Ecto neural progenitor cell (in vitro differentiated cells): ENCODE measurements around the gene C11orf91.
"Not testable (repeated sequence)": the region's sequence is repeated elsewhere in the genome, so short reads cannot be mapped to it uniquely, and the experiment has no call there.

Experiments
- DNase-seq: peaks from one replicate; pipeline ENCODE4 v3.0.0-alpha.2; 2018; ENCODE audit warnings: low spot score

C11orf91 gene

DNA sequence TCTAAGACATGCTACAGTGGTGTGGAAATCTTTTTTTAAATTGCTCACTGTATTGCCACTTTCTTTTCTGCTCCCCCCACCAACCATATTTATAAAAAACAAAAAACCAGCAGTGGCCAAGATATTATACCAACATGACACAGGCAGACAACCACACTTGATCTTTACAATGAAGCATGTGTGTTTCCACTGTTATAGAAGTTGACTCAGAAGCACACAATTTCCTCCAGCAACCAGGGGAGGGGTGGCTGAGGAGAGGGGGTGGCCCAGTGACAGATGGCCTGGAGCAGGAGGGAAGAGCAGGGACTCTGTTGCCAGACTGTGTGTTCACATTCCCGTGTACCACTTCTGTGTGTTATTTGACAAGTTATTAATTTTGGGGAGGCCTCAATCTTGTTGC is 20.8 kb upstream of the C11orf91 start:
- no peak for DNase-seq

DNA sequence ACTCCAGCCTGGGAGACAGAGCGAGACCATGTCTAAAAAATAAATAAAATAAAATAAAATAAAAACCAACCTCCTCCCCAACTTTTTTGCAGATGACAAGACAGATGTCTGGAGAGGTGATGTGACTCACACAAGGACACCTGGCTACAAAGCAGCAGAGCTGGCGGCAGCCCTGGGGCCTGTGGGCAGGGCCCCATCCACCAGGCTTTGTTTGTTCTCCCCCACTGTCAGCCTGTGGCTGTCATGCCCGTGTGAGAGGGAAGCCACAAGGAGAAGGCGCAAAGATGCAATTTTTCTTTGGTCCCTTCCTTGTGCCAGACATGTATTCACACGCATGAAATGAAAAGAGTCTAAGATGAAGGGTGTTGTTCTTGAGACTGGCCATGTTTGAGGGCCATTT is 19.0 kb upstream of the C11orf91 start:
- DNase-seq: no peak

DNA sequence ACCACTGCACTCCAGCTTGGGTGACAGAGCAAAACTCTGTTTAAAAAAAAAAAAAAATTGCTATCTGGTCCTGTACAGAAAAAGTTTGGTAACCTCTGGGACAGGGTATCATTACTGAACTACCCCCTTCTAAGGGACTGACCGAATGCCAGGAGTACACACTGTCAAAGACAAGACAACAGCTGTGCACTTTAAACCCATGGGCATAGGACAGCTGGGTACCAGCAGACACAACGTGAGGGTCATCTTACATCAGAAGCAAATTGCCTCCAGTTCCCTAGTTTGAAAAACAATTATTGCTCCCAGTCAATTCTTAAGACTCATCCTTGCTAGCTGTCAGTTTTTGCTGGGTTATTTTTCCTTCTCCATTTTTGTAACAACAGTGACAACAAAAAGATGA is 17.8 kb upstream of the C11orf91 start:
- DNase-seq: no peak

DNA sequence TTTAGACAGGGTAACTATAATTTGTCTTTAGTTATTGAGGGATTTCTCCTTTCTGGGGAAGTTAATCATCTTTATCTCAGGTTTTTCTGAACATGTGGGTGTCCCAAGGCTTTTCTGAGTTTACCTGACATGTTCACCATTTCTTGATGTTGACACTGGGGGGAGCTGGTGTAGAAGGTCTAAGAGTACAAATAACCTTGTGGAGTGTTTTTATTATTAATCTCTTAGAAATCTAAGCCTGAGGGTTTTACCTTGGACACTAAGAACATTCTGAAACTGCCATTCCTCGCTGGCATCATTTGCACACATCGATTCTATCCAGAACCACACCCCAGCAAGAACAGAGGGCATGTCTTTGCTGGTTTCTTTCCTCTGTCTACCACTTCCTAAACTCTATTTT is 15.6 kb upstream of the C11orf91 start:
- no peak for DNase-seq

DNA sequence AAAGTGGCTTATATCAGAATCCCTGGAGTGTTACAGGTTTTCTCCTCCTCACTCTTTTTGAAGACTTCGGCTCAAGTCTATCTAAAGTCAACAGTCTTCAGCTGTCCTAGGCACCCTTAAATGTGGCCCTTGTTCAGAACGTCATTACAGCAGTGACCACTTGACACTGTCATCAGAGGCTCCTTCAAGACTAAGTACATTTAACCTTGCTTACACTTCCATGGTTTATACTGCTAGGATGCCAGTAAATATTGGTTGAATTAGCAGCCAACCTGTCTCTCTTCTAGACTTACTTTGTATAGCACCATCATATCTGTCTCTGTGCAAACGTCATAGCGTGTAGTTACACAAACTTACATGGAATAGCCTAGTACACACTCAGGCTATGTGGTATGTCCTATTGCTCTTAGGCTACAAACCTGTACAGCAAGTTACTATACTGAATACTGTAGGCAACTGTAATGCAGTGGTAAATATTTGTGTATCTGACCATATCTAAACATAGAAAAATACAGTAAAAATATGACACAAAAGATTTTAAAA is 13.3 kb upstream of the C11orf91 start:
- DNase-seq: no peak

DNA sequence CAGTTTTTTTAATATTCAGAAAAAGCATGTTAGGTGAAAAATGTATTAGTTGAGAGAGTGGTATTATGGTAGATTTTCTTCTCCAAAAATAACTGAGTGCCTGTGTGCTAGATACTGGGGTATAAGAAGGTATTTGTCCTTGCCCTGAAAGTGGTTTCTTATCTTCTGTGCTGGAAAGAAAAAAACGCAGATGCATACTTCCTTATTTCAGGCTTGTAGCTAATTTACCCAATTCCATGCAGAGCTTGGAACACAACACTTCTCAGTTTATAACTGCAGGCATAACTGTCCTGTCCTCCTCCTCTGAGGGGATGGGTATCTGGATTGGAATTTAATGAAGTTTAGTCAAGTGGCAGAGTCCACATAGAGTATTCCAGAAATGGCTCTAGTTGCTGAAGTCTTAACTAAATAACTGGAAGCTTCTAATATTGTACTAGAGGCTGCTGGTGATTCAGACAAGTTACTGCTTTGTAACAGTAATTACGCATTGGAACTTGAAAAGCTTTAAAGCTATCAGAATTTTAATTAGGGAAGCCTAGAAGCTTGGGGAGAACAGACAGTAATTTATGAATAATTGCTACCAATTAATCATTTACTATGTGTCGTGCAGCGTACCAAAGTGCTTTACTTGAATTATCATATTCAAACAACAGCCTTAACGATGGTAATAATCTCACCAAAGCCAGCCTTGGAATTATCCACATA is 12.7 kb upstream of the C11orf91 start:
- no peak for DNase-seq

DNA sequence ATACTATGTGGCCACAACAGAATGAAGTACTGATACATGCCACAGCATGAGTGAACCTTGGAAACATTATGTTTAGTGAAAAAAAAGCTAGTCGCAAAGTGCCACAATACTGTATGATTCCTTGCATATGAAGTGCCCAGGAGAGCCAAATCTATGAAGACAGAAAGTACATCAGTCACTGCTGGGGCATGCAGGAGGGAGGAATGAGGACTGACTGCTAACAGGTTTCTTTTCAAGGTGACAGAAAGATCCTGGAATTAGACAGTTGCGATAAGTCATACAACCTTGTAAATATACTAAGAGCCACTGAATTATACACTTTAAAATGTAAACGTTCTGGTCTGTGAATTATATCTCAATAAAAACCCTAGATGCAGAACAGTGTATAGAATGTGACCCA is 11.8 kb upstream of the C11orf91 start:
- no peak for DNase-seq

DNA sequence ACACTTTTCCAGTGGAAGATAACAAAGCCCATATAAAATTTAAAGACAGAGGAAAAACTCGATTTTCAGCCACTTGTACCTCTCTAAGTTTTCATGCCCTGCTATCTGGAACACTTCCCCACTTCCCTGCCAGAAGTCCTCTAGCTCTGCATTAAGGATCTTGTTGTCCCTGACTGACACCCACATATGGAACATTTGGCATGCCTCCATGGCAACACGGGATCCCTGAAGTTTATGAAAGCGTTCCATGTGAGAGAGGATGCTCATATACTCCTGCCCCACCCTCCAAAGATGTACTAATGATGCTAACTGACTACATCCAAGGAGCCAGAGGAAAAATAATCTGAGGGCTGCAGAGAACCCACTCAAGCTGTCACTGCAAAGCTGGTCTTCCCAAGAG is 8.8 kb upstream of the C11orf91 start:
- DNase-seq: no peak

DNA sequence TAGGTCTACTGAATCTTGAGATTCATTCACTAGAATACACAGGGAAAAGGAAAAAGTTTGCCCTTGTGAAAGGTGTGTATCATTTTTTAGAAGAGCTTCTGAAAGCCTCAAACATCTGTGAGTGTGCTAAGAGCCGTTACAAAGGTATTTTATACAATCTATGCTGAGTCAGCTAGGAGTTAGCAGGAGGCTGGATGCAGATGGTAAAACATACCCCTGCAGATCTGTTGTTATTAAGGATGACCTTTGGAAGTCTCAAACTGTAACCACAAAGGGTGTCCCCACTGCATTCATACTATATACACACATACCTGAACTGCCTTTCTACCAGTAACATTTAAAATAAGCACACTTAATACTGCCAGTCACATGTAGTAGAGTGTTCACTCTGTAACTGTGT is 8.4 kb upstream of the C11orf91 start:
- DNase-seq: no peak

DNA sequence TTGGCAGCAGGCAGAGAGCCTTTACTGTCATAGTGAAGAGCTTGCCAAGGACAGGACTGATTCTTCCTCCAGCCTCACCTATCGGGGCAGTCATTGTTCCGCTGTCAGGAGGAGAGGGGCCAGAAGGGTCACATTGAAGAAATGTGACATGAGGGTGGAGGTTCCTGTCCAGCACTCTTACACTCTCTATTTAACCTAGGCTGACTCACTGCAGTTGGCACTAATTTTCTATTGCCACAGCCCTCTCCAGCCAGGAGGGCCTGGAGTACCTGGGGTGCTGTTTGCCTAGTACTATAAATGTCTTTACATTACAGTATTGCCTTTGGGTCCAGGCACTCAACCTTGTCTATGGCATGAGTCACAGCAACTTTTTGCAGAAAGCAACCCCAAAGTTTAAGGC is 7.2 kb upstream of the C11orf91 start:
- DNase-seq: not testable (repeated sequence)

DNA sequence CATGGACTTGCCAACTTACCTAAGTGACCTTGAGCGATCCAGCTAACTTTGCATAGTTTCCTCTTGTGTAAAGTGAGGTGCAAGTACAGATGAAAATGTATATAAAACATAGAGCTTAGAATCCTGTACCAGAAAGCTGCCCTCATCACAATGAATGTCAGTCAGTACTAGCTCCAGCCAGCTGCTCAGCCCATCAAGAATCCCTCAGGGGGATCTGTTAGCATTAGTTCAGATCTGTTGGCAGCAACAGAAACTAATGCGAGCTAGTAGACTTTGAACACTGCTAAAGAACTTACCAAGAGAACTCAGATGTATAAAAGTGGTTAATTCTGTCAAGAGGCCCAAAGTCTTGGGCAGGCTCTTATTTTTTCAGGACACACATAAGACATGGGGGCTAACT is 6.3 kb upstream of the C11orf91 start:
- DNase-seq: no peak

DNA sequence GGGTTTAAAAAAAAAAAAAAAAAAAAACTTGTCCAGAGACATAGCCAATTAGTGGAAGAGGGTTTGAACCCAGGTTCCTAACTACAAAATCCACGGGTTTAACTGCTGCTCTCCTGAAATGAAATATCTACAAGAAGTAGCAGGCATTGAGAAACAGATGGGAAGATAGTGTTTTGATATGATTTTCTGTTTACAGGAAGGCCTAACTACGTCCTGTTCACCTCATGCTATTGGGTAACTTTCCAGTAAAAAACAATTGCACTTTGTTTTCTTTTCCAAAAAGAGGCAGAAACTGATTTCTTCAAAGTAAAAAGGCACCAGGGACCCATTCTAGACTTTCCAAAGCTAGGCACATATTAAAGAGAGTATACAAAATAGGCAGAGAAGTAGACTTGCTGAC is 5.9 kb upstream of the C11orf91 start:
- DNase-seq: no peak

DNA sequence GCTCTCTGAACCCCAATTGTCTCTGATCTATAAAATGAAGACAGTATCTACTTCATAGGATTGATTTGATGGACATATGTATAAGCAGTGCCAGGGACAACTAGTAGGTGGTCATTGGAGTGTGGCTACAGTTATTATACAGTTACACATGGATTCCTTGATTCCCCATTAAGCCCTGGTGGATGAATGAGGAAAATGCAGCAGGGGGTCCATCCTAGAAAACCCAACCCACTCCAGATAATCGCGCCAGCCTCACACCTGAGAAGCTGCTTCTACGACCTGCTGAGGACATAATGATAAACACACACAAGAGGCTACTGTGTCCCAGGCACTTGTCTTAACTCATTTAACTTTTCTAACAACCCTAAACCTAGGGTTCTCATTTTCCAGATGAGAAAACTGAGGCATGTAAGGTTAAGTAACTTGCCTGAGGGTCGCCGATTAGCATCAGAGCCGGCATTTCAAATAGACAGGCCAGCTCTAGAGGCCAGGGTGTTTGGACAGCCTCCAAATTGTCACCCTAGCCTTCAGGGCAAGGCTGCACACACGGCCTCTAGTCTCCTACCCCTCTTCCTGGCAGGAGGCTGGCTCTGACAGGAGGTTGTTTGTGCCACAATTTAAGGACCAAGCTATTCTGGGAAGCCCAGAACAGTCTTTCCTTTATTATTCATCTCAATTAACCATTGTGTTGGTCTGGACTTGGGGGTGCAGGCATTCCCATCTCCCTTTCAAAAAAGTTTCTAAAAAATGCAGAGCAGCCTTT is 3.8 kb upstream of the C11orf91 start:
- DNase-seq: no peak

DNA sequence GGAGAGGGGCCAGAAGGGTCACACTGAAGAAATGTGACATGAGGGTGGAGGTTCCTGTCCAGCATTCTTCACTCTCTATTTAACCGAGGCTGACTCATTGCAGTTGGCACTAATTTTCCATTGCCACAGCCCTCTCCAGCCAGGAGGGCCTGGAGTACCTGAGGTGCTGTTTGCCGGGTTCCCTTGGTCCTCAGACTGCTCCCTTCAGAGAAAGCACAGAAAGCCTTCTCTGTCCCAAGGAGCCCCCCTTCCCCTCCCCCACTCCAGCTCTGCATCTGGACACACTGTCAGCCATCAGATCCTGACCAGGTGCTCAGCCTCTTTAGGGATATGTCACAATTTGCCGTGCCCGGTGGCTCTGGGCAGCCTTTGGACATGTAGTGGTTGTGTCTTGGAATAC is 3.2 kb upstream of the C11orf91 start:
- DNase-seq: no peak

DNA sequence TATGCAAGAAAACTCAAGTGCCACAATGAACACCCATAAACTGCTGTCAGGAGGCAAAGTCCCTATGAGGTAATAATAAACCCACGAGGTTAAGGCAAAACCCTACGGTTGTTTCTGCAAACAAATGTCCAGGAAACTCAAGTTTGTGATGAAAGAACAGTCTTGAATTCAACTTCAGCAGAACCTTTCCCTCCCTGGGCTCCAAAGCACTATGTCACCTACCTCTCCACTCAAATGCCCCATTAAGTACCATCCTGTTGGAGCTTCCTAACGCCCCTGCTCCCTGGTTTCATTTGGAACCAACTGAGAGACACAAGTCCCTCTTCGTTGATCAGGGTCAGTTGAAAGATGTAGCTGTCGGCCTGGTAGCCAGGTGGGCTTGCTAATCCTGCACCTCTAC is 2.6 kb upstream of the C11orf91 start:
- DNase-seq: no peak

DNA sequence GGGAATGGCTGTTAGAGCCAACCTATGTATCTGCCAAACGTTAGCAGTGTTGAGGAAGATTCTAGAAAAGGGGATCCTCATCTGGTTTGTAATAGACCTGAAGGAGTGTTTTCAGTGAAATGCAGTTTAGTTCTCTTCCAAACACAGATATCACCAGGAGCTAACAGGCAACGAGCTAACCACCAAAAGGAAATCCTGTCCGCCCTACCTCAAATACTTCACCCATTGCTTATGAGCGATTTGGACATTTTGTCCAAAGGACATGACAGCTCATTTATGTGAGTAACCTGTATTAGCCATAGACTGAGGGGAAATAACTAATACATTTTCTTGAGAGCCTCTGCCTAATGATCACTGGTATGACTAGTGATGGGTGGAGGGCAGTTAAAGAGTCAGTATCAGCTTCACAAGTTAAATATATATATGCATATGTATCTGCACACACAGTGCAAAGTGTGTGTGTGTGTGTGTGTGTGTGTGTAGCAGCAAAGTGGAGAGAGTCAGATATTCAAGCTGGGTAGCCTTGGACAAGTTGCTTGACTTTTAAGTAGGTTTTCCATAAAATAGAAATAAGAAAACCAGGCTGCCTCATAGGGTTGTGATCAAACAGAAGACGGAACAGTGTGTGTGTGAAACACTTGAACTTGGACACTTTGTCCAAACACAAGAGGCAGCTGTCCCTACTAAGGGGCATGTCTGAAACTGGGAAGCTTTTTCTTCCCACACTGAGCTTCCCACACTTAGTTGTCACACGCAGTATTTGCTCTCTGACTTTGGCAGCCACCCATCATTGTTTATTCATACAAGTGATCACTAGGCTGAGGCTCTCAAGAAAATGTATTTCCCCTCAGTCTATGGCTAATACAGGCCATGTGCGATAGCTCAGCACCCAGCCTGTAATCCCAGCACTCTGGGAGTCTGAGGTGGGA is 940 bp upstream of the C11orf91 start:
- DNase-seq: no peak

DNA sequence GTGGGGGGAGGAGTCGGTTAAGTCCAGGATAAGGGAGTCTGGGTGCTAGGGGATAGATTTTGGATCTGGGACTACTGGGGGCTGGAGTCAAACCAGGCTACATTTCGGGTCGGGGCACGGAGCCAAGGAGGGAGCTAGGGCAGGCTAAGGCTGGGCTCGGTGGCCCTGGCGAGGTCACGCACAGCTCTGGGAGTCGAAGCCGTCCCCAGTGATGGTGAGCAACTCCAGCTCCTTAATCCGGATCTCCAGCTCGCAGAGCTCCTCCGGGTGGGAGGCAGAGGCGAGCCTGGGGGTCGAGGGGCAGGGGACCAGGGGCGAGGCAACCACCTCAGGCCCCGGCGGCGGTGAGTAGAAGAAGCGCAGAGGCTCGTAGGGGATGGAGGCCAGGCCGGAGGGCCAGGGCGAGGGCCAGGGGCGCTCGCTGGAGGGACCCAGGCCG is 544 bp downstream of the C11orf91 start:
- no peak for DNase-seq

DNA sequence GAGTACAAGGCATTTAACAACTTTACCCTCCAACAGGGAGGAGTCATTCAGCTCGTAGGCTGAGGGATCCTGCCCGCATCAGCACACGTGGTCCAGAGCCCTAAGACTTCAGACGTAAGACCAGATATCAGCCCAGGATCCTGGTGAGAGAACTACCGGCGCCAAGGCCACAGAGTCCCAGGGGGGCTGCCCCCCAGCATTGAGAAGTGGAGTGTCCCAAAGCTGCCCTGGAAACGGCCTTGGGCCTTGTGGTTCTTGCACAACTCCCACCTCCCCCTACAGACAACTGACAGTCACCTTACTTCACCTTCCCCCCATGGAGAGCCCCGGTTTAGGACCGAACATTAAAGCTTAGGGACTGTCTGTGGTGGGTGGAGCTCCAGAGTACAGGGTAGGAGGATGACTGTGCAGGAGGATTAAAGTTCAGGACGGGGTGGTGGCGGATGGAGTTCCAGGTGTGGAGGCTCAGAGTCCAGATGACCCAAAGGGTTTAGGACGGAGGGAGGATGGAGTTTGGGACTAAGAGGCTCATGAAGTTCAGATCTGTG is 1.0 kb downstream of the C11orf91 start:
- no peak for DNase-seq

DNA sequence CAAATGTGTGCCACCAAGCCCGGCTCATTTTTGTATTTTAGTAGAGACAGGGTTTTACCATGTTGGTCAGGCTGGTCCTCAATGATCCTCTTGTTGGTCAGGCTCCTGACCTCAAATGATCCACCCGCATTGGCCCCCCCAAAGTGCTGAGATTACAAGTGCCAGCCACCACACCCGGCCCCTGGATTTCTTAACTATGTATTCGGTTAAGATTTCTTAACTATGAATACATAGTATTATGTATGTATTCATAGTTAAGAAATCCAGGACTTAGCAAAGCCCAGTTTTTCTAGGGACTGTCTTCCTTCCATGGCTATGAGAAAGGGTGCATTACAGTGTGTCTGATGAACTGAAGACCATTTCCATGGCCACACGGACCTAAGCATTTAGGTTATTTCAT is 1.7 kb downstream of the C11orf91 start:
- DNase-seq: no peak

DNA sequence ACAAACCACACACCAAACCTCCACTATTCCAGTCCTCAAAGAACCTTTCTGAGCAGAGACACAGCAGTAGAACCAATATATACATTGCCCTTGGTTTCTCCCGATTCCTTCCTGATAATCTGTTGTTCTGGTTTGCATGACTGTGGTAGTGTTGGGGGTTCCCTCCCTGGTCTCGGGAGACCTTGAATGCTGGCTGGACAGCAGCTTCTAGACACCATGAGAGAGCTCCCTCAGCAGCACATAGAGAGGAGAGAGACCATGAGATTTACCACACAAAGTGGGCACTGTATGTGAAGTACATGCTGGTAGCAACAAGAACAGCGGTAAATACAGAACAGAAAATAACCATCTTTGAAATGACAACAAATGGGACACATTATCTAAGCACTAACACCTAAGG is 2.6 kb downstream of the C11orf91 start:
- DNase-seq: no peak

DNA sequence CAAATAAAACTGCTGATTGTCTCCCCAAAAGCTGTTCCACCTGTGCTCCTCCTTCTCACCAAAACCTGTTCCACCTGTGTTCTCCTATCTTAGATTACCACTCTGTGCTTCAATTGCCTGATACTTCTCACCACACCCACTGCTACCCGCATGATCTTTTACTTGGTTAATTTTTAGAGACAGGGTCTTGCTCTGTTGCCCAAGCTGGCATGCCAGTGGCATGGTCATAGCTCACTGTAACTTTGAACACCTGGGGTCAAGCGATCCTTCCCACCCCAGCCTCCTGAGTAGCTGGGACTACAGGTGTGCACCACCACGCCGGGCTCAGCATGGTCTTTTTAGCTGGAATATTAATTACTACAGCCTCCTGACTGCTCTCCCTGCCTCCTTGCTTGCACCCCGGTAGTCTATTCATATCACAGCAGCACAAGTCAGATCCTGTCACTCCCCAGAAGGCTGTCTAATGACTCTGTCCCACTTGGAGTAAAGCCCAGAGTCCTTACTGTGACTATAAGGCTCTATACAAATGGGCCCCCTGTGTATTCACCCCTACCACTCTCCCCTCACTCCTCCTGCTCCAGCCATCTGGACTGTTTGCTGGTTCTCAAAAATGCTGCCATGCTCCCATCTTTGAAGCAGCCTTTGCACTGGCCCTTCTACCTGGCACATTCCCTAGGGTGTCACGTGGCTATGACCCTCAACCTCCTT is 3.5 kb downstream of the C11orf91 start:
- DNase-seq: no peak

DNA sequence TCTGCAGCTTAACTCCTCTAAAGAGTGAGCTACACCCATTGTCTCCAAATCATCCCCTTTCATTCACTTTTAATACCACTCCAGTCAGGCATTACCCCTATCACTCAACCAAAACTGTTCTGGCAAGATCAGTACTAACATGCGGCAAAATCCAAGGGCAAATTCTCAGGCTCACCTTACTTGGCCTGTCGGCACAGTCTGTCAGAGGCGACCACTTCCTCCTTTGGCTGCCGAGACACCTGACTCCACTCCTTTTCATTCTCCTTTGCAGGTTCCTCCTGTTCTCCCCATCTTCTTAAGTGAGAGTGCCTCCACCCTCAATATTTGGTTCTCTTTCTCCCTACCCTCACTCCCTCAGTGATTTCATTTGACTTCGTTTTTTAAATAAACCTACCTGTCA is 4.2 kb downstream of the C11orf91 start:
- DNase-seq: no peak
